ENCODE measurements around the gene EEIG1.

GRCh38 chr9:128008171-128008570 is 27.4 kb upstream of the EEIG1 start:
- TF ChIP-seq CTCF (IDR thresholded peaks at IDR 0.05; ENCODE audit: low read length): no peak
- no peak for TF ChIP-seq EZH2phosphoT487 (IDR thresholded peaks at IDR 0.05; ENCODE audit: low read length)
- no peak for TF ChIP-seq EZH2 (optimal IDR thresholded peaks at IDR 0.05; ENCODE audit: low read depth, low read length)

Data from MM.1S (cell line).